Stimulated activated CD8-positive, alpha-beta memory T cell treated with anti-CD3 and anti-CD28 coated beads, Interleukin-7, amount 100 ng/mL, for 4 hours (primary cell): ENCODE data around the gene SGPP1.
"Not testable (repeated sequence)": the region's sequence is repeated elsewhere in the genome, so short reads cannot be mapped to it uniquely, and the experiment has no call there.

Source experiments
- DNase-seq, 2 donors: peaks; one replicate each; pipeline ENCODE4 v3.0.0-alpha.2; 2020; ENCODE audit warnings: low read depth in 2 of 2

The SGPP1 gene

GRCh38 chr14:63636094-63636635 lies 91.7 kb downstream of the SGPP1 start:
- not testable (repeated sequence) for DNase-seq
